Measurements from ENCODE around the gene MAPK8IP2. TPM values are rescaled to one million over a fixed set of nuclear protein-coding genes. Genes with fewer than 3 reads are reported as not detected.

The MAPK8IP2 gene
- total and polyA plus RNA-seq, 2 experiments from 2014 or later = 0.42 to 1.7 TPM

DNA sequence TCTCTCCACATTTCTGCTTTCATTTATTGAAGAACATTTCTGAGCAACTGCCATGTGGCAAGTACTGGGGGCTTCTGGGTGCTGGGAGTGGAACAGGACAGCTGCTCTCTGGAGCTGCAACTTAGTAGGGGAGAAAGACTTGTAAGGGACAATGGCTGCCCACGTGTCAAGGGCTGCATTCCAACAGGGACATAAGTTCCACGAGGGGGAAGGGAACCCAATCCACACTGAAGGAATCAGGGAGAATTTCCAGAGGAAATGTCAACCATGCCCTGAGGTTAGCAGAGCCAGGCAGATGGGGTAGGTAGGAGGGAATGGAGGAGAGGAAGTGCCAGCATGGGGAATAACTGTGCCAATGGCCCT, 1.7 kb downstream of the MAPK8IP2 start:
- H3K9me3 ChIP-seq (ENCODE audit: low read depth) = no peaks in the 10 kb centered on the region
- no peak overlapping the region for H3K27ac ChIP-seq
- peaks cover 77% of the 10 kb centered on the region for H3K27me3 ChIP-seq
- no peaks in the 10 kb centered on the region for H3K36me3 ChIP-seq
- H3K4me3 ChIP-seq = no peak overlapping the region
- TF ChIP-seq, protein P1, sequence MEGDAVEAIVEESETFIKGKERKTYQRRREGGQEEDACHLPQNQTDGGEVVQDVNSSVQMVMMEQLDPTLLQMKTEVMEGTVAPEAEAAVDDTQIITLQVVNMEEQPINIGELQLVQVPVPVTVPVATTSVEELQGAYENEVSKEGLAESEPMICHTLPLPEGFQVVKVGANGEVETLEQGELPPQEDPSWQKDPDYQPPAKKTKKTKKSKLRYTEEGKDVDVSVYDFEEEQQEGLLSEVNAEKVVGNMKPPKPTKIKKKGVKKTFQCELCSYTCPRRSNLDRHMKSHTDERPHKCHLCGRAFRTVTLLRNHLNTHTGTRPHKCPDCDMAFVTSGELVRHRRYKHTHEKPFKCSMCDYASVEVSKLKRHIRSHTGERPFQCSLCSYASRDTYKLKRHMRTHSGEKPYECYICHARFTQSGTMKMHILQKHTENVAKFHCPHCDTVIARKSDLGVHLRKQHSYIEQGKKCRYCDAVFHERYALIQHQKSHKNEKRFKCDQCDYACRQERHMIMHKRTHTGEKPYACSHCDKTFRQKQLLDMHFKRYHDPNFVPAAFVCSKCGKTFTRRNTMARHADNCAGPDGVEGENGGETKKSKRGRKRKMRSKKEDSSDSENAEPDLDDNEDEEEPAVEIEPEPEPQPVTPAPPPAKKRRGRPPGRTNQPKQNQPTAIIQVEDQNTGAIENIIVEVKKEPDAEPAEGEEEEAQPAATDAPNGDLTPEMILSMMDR (IDR thresholded peaks at IDR 0.05; ENCODE audit: low read depth, low read length) = no peak
- DNase-seq (ENCODE audit: low read depth in 1 of 2, low spot score in 1 of 2) = no peak
- H3K4me1 ChIP-seq (ENCODE audit: low read depth) = no peaks in the 10 kb centered on the region

DNA sequence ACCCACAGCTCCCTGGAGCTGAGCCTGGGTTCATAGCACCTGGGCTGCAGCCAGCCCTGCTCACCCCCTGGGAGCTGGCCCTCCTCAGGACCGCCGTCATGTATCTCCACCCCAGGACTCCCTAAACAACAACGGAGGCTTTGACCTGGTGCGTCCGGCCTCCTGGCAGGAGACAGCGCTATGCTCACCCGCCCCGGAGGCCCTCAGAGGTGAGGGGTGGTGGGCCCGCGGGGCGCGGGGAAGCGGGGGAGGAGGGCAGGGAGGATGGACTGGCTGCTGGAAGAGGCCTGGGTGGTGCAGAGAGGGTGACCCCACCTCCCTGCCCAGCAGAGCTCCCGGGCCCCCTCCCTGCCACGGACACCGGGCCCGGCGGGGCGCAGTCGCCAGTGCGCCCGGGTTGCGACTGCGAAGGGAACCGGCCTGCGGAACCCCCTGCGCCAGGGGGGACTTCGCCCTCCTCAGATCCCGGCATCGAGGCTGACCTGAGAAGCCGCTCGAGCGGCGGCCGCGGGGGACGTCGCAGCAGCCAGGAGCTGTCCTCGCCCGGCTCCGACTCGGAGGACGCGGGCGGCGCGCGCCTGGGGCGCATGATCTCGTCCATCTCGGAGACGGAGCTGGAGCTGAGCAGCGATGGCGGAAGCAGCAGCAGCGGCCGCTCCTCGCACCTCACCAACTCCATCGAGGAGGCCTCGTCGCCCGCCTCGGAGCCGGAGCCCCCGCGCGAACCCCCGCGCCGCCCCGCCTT, 3.1 kb downstream of the MAPK8IP2 start:
- no peaks in the 10 kb centered on the region for H3K9me3 ChIP-seq (ENCODE audit: low read depth)
- H3K4me1 ChIP-seq (ENCODE audit: low read depth) = no peaks in the 10 kb centered on the region
- no peak for DNase-seq (ENCODE audit: low read depth in 1 of 2, low spot score in 1 of 2)
- H3K27me3 ChIP-seq = peaks cover 88% of the 10 kb centered on the region
- H3K36me3 ChIP-seq = no peaks in the 10 kb centered on the region
- no peak overlapping the region for H3K27ac ChIP-seq
- TF ChIP-seq, protein P1 (IDR thresholded peaks at IDR 0.05; ENCODE audit: low read depth, low read length) = no peak
- no peak overlapping the region for H3K4me3 ChIP-seq

DNA sequence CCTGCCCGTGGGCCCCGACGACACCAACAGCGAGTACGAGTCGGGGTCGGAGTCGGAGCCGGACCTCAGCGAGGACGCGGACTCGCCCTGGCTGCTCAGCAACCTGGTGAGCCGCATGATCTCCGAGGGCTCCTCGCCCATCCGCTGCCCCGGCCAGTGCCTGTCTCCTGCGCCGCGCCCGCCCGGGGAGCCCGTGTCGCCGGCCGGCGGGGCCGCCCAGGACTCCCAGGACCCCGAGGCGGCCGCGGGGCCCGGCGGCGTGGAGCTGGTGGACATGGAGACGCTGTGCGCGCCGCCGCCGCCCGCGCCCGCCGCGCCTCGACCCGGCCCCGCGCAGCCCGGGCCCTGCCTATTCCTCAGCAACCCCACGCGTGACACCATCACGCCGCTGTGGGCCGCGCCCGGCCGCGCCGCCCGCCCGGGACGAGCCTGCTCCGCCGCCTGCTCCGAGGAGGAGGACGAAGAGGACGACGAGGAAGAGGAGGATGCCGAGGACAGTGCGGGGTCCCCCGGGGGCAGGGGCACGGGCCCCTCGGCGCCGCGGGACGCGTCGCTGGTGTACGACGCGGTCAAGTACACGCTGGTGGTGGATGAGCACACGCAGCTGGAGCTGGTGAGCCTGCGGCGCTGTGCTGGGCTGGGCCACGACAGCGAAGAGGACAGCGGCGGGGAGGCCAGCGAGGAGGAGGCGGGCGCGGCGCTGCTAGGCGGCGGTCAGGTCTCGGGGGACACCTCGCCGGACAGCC, 3.8 kb downstream of the MAPK8IP2 start:
- Histone ChIP-seq H3K27ac (no peak overlapping the region), H3K27me3 (peaks cover 86% of the 10 kb centered on the region), H3K4me3 (no peak overlapping the region), H3K4me1 (ENCODE audit: low read depth) (no peaks in the 10 kb centered on the region), H3K36me3 (no peaks in the 10 kb centered on the region), H3K9me3 (ENCODE audit: low read depth) (no peaks in the 10 kb centered on the region)
- DNase-seq (ENCODE audit: low read depth in 1 of 2, low spot score in 1 of 2) = no peak
- TF ChIP-seq, protein P1 (IDR thresholded peaks at IDR 0.05; ENCODE audit: low read depth, low read length) = no peak

DNA sequence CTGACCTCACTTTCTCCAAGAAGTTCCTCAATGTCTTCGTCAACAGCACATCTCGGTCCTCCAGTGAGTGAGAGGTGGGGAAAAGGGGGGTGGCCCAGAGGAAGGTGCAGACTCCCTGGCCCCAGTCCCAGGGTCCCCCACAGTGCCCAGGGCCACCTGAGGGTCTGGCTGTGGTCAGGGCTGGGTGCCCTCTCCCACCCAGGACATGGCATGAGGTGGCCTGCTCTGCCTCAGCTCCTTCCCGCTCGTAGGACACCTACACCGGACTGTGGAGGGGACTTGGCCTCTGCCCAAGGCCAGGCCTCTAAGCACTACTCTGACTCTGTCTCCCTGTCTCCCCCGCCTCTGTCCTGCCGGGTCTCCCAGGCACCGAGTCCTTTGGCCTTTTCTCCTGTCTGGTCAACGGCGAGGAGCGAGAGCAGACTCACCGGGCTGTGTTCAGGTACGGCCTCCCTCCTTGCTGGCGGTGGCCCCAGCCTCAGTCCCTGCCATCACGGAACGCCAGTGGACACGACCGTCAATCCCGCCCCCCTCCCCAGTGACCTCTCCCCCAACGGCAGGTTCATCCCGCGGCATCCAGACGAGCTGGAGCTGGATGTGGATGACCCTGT, 4.5 kb downstream of the MAPK8IP2 start:
- Histone ChIP-seq H3K4me1 (ENCODE audit: low read depth) (no peaks in the 10 kb centered on the region), H3K36me3 (no peaks in the 10 kb centered on the region), H3K9me3 (ENCODE audit: low read depth) (no peaks in the 10 kb centered on the region), H3K27ac (no peak overlapping the region), H3K4me3 (no peak overlapping the region), H3K27me3 (peaks cover 79% of the 10 kb centered on the region)
- DNase-seq (ENCODE audit: low read depth in 1 of 2, low spot score in 1 of 2) = no peak
- TF ChIP-seq, protein P1 (IDR thresholded peaks at IDR 0.05; ENCODE audit: low read depth, low read length) = no peak

DNA sequence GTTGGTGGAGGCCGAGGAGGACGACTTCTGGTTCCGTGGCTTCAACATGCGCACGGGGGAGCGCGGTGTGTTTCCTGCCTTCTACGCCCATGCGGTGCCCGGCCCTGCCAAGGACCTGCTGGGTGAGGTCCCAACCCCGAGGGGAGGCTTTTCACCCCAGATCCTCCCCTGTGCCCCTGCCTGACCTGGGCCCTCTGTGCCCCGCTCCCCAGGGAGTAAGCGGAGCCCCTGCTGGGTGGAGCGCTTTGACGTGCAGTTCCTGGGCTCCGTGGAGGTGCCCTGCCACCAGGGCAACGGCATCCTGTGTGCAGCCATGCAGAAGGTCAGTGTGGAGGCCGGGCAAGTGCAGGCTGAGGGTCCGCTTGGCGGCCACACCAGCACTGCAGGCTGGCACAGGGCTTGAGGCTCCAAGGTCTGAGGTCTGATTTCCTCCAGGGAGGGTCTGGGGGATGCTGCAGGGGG, 5.1 kb downstream of the MAPK8IP2 start:
- no peak overlapping the region for H3K4me3 ChIP-seq
- peaks cover 75% of the 10 kb centered on the region for H3K27me3 ChIP-seq
- no peaks in the 10 kb centered on the region for H3K9me3 ChIP-seq (ENCODE audit: low read depth)
- no peaks in the 10 kb centered on the region for H3K4me1 ChIP-seq (ENCODE audit: low read depth)
- TF ChIP-seq, protein P1 (IDR thresholded peaks at IDR 0.05; ENCODE audit: low read depth, low read length) = no peak
- no peak for DNase-seq (ENCODE audit: low read depth in 1 of 2, low spot score in 1 of 2)
- H3K27ac ChIP-seq = no peak overlapping the region
- no peaks in the 10 kb centered on the region for H3K36me3 ChIP-seq

Data from cardiac muscle cell (in vitro differentiated cells and primary cell).